H1 (cell line): ENCODE data around the gene RCAN2. TPM values are rescaled to one million over a fixed set of nuclear protein-coding genes. Genes with fewer than 3 reads are reported as not detected.
A peak's percentile ranks its signal among the peaks of the same experiment; 100 is the strongest.

Experiments
- CTCF ChIA-PET: fragments of 300-600 bp; sonication (Branson Sonifier 250); formaldehyde crosslinking; loops from one replicate; lab custom pipeline; 2021; ENCODE audit not compliant: partially characterized antibody; lab: Charles Lee
- POLR2A ChIA-PET: fragments of 300-600 bp; sonication (Branson Sonifier 250); formaldehyde crosslinking; loops from one replicate; lab custom pipeline; 2021; ENCODE audit warnings: inconsistent platforms; ENCODE audit not compliant: partially characterized antibody; lab: Charles Lee
- DNase-seq, 2 experiments: peaks; one replicate each; pipeline versions ENCODE4 v3.0.0 to v3.0.0-alpha.2; 2010 to 2022; ENCODE audit warnings: low spot score in 2 of 2, low read depth in 1 of 2, mixed read lengths in 1 of 2
- FAIRE-seq: peaks from 2 replicates; lab custom pipeline; 2011; peaks lifted over from hg19 to GRCh38; lab: Jason Lieb, UNC
- H2AFZ ChIP-seq: 2 replicates; pipeline ENCODE4 v1.8.1; 2012; ENCODE audit warnings: low read length, inconsistent platforms
- H2AK5ac ChIP-seq: 2 replicates; pipeline ENCODE4 v1.6.1; 2013; ENCODE audit warnings: low read depth, low read length
- H2BK120ac ChIP-seq: replicated peaks from 2 replicates; pipeline ENCODE3; 2013; ENCODE audit warnings: low read depth, low read length, inconsistent platforms
- H2BK12ac ChIP-seq: 2 replicates; pipeline ENCODE4 v1.6.1; 2013; ENCODE audit warnings: low read depth, low read length
- H2BK15ac ChIP-seq: 2 replicates; pipeline ENCODE4 v1.6.1; 2013; ENCODE audit warnings: low read length
- H2BK20ac ChIP-seq: 2 replicates; pipeline ENCODE4 v1.6.1; 2013; ENCODE audit warnings: low read length
- H2BK5ac ChIP-seq: 2 replicates; pipeline ENCODE4 v1.6.1; 2013; ENCODE audit warnings: low read depth, low read length
- H3K14ac ChIP-seq: 2 replicates; pipeline ENCODE4 v1.6.1; 2013; ENCODE audit warnings: inconsistent platforms; ENCODE audit not compliant: insufficient read length
- H3K18ac ChIP-seq: 2 replicates; pipeline ENCODE4 v1.6.1; 2013; ENCODE audit warnings: low read length; ENCODE audit errors: extremely low read depth
- H3K23ac ChIP-seq: 2 replicates; pipeline ENCODE4 v1.6.1; 2013; ENCODE audit warnings: inconsistent platforms; ENCODE audit not compliant: insufficient read length
- H3K23me2 ChIP-seq: 2 replicates; pipeline ENCODE4 v1.6.1; 2013; ENCODE audit warnings: low read depth, low read length
- H3K27ac ChIP-seq: 2 replicates; pipeline ENCODE4 v1.6.1; 2011; ENCODE audit warnings: low read depth, low read length, inconsistent platforms
- H3K27me3 ChIP-seq, 4 experiments: replicated peaks in 1 of 4; 1 replicate in 1 of 4; 2 replicates in 3 of 4; pipeline versions ENCODE4 v1.6.1 to v1.8.1; 2011 to 2013; ENCODE audit warnings: low read length in 3 of 4, mild to moderate bottlenecking in 3 of 4, inconsistent platforms in 2 of 4, mixed read lengths in 2 of 4, moderate library complexity in 1 of 4; ENCODE audit not compliant: control insufficient read depth in 3 of 4, insufficient read depth in 3 of 4; ENCODE audit errors: extremely low read depth in 1 of 4
- H3K36me3 ChIP-seq, 4 experiments: 2 replicates each; pipeline versions ENCODE4 v1.6.1 to v1.8.1; 2011 to 2013; ENCODE audit warnings: mild to moderate bottlenecking in 4 of 4, low read length in 3 of 4, moderate library complexity in 2 of 4, control low read depth in 1 of 4, inconsistent platforms in 1 of 4; ENCODE audit not compliant: insufficient read depth in 4 of 4, control insufficient read depth in 2 of 4
- H3K4ac ChIP-seq: replicated peaks from 2 replicates; pipeline ENCODE3; 2013; ENCODE audit warnings: low read length, low read depth, mixed read lengths, inconsistent platforms; ENCODE audit not compliant: insufficient read length
- H3K4me1 ChIP-seq, 4 experiments: replicated peaks in 1 of 4; 1 replicate in 1 of 4; 2 replicates in 3 of 4; pipeline versions ENCODE4 v1.6.1 to v1.8.1; 2011 to 2013; ENCODE audit warnings: low read length in 3 of 4, inconsistent platforms in 2 of 4, mixed read lengths in 1 of 4; ENCODE audit not compliant: insufficient read depth in 4 of 4, control insufficient read depth in 3 of 4
- H3K4me2 ChIP-seq, 2 experiments: 2 replicates each; pipeline versions ENCODE4 v1.6.1 to v1.8.1; 2011 to 2013; ENCODE audit warnings: low read depth in 2 of 2, low read length in 2 of 2, control low read depth in 1 of 2, inconsistent platforms in 1 of 2, mild to moderate bottlenecking in 1 of 2; ENCODE audit not compliant: insufficient read depth in 1 of 2
- H3K4me3 ChIP-seq, 4 experiments: fragments of 200-600, 300-600 bp in 1 of 4; sonication (generic), shearing (Covaris generic), sonication (Bioruptor Twin) in 1 of 4; 2 replicates each; pipeline versions ENCODE4 v1.5.1 to v1.8.1; 2011 to 2016; ENCODE audit warnings: low read length in 4 of 4, low read depth in 3 of 4, control low read depth in 2 of 4, inconsistent platforms in 2 of 4, mild to moderate bottlenecking in 2 of 4, mixed read lengths in 1 of 4, moderate library complexity in 1 of 4; ENCODE audit not compliant: insufficient read depth in 2 of 4; ENCODE audit errors: extremely low read depth in 1 of 4
- H3K56ac ChIP-seq: replicated peaks from 2 replicates; pipeline ENCODE3; 2013; ENCODE audit warnings: low read depth, mild to moderate bottlenecking, mixed read lengths, low read length, inconsistent platforms; ENCODE audit not compliant: insufficient read length
- H3K79me1 ChIP-seq: 2 replicates; pipeline ENCODE4 v1.6.1; 2013; ENCODE audit warnings: low read depth, low read length, control low read depth
- H3K79me2 ChIP-seq, 2 experiments: 2 replicates each; pipeline versions ENCODE4 v1.6.1 to v1.8.1; 2012 to 2013; ENCODE audit warnings: low read length in 2 of 2, mild to moderate bottlenecking in 2 of 2, inconsistent platforms in 1 of 2; ENCODE audit not compliant: insufficient read depth in 2 of 2, control insufficient read depth in 1 of 2
- H3K9ac ChIP-seq, 4 experiments: replicated peaks in 1 of 4; 1 replicate in 1 of 4; 2 replicates in 3 of 4; pipeline versions ENCODE4 v1.6.1 to v1.8.1; 2011 to 2013; ENCODE audit warnings: low read depth in 3 of 4, low read length in 3 of 4, control low read depth in 2 of 4, mild to moderate bottlenecking in 2 of 4, moderate library complexity in 2 of 4, inconsistent platforms in 1 of 4; ENCODE audit errors: extremely low read depth in 1 of 4
- H3K9me3 ChIP-seq, 2 experiments: 2 replicates each; pipeline versions ENCODE4 v1.6.1 to v1.8.1; 2012 to 2013; ENCODE audit warnings: mild to moderate bottlenecking in 2 of 2, moderate library complexity in 2 of 2, control low read depth in 1 of 2, inconsistent platforms in 1 of 2, low read depth in 1 of 2, low read length in 1 of 2, mixed read lengths in 1 of 2; ENCODE audit not compliant: insufficient read depth in 2 of 2
- H4K20me1 ChIP-seq, 2 experiments: replicated peaks in 1 of 2; 2 replicates each; pipeline versions ENCODE3 to v1.8.1; 2011 to 2013; ENCODE audit warnings: inconsistent platforms in 2 of 2, low read length in 2 of 2, mild to moderate bottlenecking in 1 of 2; ENCODE audit not compliant: insufficient read depth in 2 of 2, control insufficient read depth in 1 of 2
- H4K5ac ChIP-seq: 2 replicates; pipeline ENCODE4 v1.6.1; 2013; ENCODE audit warnings: low read length, low read depth, mixed read lengths, inconsistent platforms; ENCODE audit not compliant: insufficient read length
- H4K8ac ChIP-seq: 2 replicates; pipeline ENCODE4 v1.8.0; 2013; ENCODE audit warnings: mild to moderate bottlenecking, moderate library complexity, low read length, inconsistent platforms; ENCODE audit not compliant: insufficient read depth; ENCODE audit errors: extremely low read depth
- H4K91ac ChIP-seq: replicated peaks from 2 replicates; pipeline ENCODE3; 2013; ENCODE audit warnings: low read length, mixed read lengths, inconsistent platforms; ENCODE audit not compliant: insufficient read length
- ASH2L ChIP-seq: fragments of 200-600, 300-600 bp; sonication (generic); IDR thresholded peaks from one replicate; pipeline ENCODE4 v1.7.1; 2017; ENCODE audit warnings: low read length
- CEBPB ChIP-seq: IDR thresholded peaks from 2 replicates; pipeline ENCODE4 v1.6.1; 2012; ENCODE audit warnings: low read depth, low read length
- WGBS, 2 experiments: shearing (Covaris generic) in 1 of 2; methylation state at CpG; one replicate each; pipeline versions ENCODE4 v1.1.6 to v1.1.7; 2013 to 2015; ENCODE audit warnings: low lambda C conversion rate in 2 of 2, mixed read lengths in 2 of 2, inconsistent platforms in 1 of 2, low coverage in 1 of 2, missing lambda C conversion rate in 1 of 2; ENCODE audit not compliant: insufficient replicate concordance in 2 of 2, insufficient coverage in 1 of 2, insufficient read length in 1 of 2; ENCODE audit errors: extremely low coverage in 1 of 2, missing lambda C conversion rate in 1 of 2; 5-methylcytosine and 5-hydroxymethylcytosine counted together
- polyA plus RNA-seq, 7 experiments: library from polyadenylated mRNA; depleted of rRNA in 3 of 7; stranded (reverse) in 5 of 7; unstranded in 2 of 7; fragments of >200 nt in 5 of 7; fragments of 200-250 nt in 2 of 7; gene quantifications; 1 replicate in 5 of 7; 2 replicates in 1 of 7; 4 replicates in 1 of 7; pipeline versions ENCODE4 v1.2.1 to v1.2.3, GENCODE V29; 2011 to 2013; ENCODE audit warnings: missing spikeins in 2 of 7, mixed read lengths in 2 of 7
- total RNA-seq: library from RNA; stranded (reverse); fragmentation: NEBNext Ultra II Directional; extraction: Animal tissue kit (Norgen Biotek cat#: 25700); gene quantifications from 2 replicates; pipeline ENCODE4 v1.2.1, GENCODE V29; 2021

RCAN2 gene
- total and polyA plus RNA-seq, 2 of the 8 experiments (the other 6 are each of a cell fraction or from before 2014, with no cell fraction given) = 5.0 to 8.5 TPM

- no peak overlapping the region for H2BK15ac ChIP-seq
- H3K36me3 ChIP-seq = no peaks in the 10 kb centered on the region
- no peak overlapping the region for H2BK20ac ChIP-seq
- H4K91ac ChIP-seq = no peak overlapping the region
- no peak overlapping the region for H4K5ac ChIP-seq
- no peak overlapping the region for H2BK12ac ChIP-seq
- 88% methylated on average over 5 of the region's 5 CpGs; no CpG with 5 or more reads in 1 of the 2 experiments for WGBS, 2 experiments
- no peak overlapping the region for H3K4me3 ChIP-seq
- no peak overlapping the region for H3K9ac ChIP-seq
- no peaks in the 10 kb centered on the region for H3K27me3 ChIP-seq
- H3K27ac ChIP-seq = no peak overlapping the region
- peaks cover 0 to 2% (median 0%) of the 10 kb centered on the region in 4 experiments; a peak in 1 of 7 replicates for H3K4me1 ChIP-seq
- no peak overlapping the region for H2AK5ac ChIP-seq
- H2AFZ ChIP-seq = peak overlapping the region; percentile 84
- H3K79me2 ChIP-seq = no peaks in the 10 kb centered on the region
- CTCF ChIA-PET = no interaction called here
- no peak for DNase-seq
- POLR2A ChIA-PET = interaction anchor here (0.7 kb wide), 1 partner anchor 700 kb away, joined by 3 read pairs; no protein-coding TSS in a partner anchor
- H2BK120ac ChIP-seq = no peak overlapping the region
- H3K4me2 ChIP-seq = no peak overlapping the region
- H3K56ac ChIP-seq = no peak overlapping the region
- no peak overlapping the region for H2BK5ac ChIP-seq
- H3K23ac ChIP-seq = no peak overlapping the region
- no peak overlapping the region for H3K14ac ChIP-seq
- no peaks in the 10 kb centered on the region for H3K79me1 ChIP-seq
- TF ChIP-seq ASH2L (no peak), CEBPB (0 out of 2 replicates have a peak, but pooled peaks have one; percentile 37)
- H4K20me1 ChIP-seq = no peaks in the 10 kb centered on the region
- H4K8ac ChIP-seq = no peak overlapping the region
- H3K23me2 ChIP-seq = no peaks in the 10 kb centered on the region; the same call in 1 of the 2 replicates
- H3K9me3 ChIP-seq = peaks cover 0 to 2% of the 10 kb centered on the region in 2 experiments; a peak in 1 of 4 replicates
- no peak overlapping the region for H3K4ac ChIP-seq
- no peak for FAIRE-seq
- no peak overlapping the region for H3K18ac ChIP-seq
Measured at GRCh38 chr6:46199387-46199786, 291.9 kb downstream of the RCAN2 start.
